HG03469 (cell line): Measurements from ENCODE around the gene ZNF451.
A peak's percentile ranks its signal among the peaks of the same experiment; 100 is the strongest.
"Not testable (repeated sequence)": the region's sequence is repeated elsewhere in the genome, so short reads cannot be mapped to it uniquely, and the experiment has no call there.

Source experiments
- ATAC-seq: cut with Tn5 transposase; IDR thresholded peaks from one replicate; pipeline ENCODE4 v1.9.1; 2021; ENCODE audit warnings: mild to moderate bottlenecking, moderate library complexity, moderate number of reproducible peaks; ENCODE audit not compliant: unreplicated experiment

Gene ZNF451

GRCh38 chr6:57091375-57091774 lies 1.4 kb downstream of the ZNF451 start:
- not testable (repeated sequence) for ATAC-seq

- no peak for ATAC-seq
Measured at GRCh38 chr6:57094689-57095088, 4.7 kb downstream of the ZNF451 start.

- ATAC-seq, result no peak
Measured at GRCh38 chr6:57097596-57097995, 7.6 kb downstream of the ZNF451 start.

DNA sequence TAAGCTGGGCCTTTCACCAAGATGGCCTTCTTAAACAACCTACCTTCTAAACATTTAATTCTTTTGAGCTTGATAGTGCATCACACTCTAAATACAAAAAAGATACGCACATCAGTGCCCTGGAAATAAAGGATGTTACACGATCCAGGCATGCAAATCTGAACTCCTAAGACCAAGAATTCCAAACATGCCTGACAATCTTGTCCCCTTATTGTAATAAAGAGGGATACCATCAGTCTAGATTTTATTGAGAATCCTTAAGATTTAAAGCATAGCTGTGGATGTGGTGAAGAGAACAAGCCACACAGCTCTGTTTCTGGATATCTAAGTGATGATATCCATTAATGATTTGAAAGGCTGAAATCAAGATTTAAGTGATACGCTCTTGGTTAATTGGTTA lies 13.0 kb downstream of the ZNF451 start:
- no peak for ATAC-seq

GRCh38 chr6:57104336-57104735 lies 14.3 kb downstream of the ZNF451 start:
- no peak for ATAC-seq

GRCh38 chr6:57106990-57107389 lies 17.0 kb downstream of the ZNF451 start:
- no peak for ATAC-seq

DNA sequence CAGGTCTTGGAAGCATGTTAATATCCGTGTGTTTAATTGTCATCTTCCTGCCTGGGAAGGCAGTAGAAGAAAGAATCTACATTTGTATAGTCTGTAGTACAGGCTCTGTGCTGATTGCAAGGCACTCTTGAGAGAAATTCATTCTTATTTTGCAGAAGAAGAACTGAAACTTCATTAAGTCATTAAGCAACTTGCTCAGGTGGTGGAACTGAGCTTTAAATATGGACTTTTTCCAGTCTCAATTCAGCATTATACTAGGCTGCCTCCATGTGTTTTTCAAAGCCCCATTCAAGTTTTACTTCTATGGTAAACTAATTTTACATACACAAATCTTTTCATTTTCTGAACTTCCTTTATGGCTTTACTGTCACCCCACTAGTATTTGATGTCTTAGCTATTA lies 18.7 kb downstream of the ZNF451 start:
- ATAC-seq, result peak; percentile 88

DNA sequence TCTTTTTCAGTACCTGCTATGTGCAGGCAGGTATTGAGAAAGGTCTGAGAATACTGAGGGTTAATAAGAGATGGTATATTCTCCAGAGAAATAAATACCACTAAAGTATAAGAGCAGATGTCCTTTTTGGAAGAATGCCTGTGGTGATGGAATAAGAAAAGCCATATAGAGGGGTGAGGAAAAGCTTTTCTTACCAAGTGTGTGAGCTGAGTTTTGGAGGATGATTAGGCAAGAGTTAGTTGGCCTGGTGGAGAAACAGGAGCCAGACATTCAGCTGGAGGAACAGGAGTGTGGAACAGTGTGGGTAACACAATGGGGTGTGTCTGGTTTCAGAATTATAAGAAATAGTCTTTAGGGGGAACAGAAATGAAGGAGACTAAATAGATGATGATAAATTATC lies 19.9 kb downstream of the ZNF451 start:
- no peak for ATAC-seq

GRCh38 chr6:57113105-57113504 lies 23.1 kb downstream of the ZNF451 start:
- no peak for ATAC-seq

- ATAC-seq, result no peak
Measured at GRCh38 chr6:57116776-57117175, 26.8 kb downstream of the ZNF451 start.

GRCh38 chr6:57117796-57118195 lies 27.8 kb downstream of the ZNF451 start:
- no peak for ATAC-seq

- no peak for ATAC-seq
Measured at GRCh38 chr6:57123111-57123510, 33.1 kb downstream of the ZNF451 start.

- ATAC-seq, result no peak
Measured at GRCh38 chr6:57127763-57128162, 37.8 kb downstream of the ZNF451 start.

GRCh38 chr6:57130661-57131177 lies 40.7 kb downstream of the ZNF451 start:
- no peak for ATAC-seq

GRCh38 chr6:57134954-57135353 lies 45.0 kb downstream of the ZNF451 start:
- ATAC-seq, result no peak

- ATAC-seq, result no peak
Measured at GRCh38 chr6:57135885-57136284, 45.9 kb downstream of the ZNF451 start.

- no peak for ATAC-seq
Measured at GRCh38 chr6:57137350-57137749, 47.4 kb downstream of the ZNF451 start.

- ATAC-seq, result no peak
Measured at GRCh38 chr6:57138026-57138425, 48.0 kb downstream of the ZNF451 start.

GRCh38 chr6:57141451-57142177 lies 51.6 kb downstream of the ZNF451 start:
- no peak for ATAC-seq

DNA sequence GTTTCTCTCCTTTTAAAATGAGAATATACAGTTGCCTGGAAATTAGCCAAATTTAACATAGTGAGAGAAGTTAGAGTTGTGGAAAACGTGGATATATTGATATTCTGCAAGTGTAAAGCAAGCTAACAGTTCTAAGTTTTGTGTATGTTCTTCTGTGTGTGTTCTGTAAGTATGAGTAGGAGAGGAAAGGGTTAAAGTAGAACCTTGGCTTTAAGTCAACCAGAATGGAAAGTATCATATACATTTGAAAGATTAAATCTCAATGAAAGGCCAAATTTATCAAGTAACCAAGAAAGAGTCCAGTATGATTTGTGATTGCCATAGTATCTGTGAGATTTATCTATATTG lies 52.2 kb downstream of the ZNF451 start:
- ATAC-seq, result no peak

- ATAC-seq, result no peak
Measured at GRCh38 chr6:57143690-57144089, 53.7 kb downstream of the ZNF451 start.

DNA sequence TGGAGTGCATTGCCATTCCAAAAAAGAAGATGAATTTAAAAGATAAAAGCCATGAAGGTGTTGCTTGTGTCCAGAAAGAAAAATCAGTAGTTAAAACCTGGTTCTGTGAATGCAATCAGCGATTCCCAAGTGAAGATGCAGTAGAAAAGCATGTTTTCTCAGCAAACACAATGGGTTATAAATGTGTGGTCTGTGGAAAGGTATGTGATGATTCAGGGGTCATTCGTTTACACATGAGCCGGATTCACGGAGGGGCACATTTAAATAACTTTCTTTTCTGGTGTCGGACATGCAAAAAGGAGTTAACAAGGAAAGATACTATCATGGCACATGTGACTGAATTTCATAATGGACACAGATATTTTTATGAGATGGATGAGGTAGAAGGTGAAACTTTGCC lies 57.4 kb downstream of the ZNF451 start:
- ATAC-seq, result no peak
